SK-N-SH treated with all-trans-retinoic acid at 6 μM for 48 hours (cell line): ENCODE results near the gene KIF1C.

Experiments
- ARNTL ChIP-seq: fragments of 450-650 bp; formaldehyde crosslinking; IDR thresholded peaks from 2 replicates; pipeline ENCODE4 v1.5.0; 2020; ENCODE audit warnings: low read depth, mild to moderate bottlenecking, moderate library complexity, borderline replicate concordance
- ESRRG ChIP-seq: fragments of 250-450 bp; sonication (Bioruptor Pico); IDR thresholded peaks from 2 replicates; pipeline ENCODE4 v1.6.1; 2021; ENCODE audit warnings: mild to moderate bottlenecking
- OSR1 ChIP-seq: fragments of 250-450 bp; sonication (Bioruptor Pico); IDR thresholded peaks from 2 replicates; pipeline ENCODE4 v1.8.0; 2022; ENCODE audit warnings: moderate library complexity, mild to moderate bottlenecking, inconsistent platforms
- POU6F1 ChIP-seq: fragments of 250-450 bp; sonication (Bioruptor Pico); IDR thresholded peaks from 2 replicates; pipeline ENCODE4 v1.8.0; 2021; ENCODE audit warnings: low read depth, mild to moderate bottlenecking, moderate library complexity, borderline replicate concordance
- PPARA ChIP-seq: fragments of 250-450 bp; sonication (Bioruptor Pico); IDR thresholded peaks from 2 replicates; pipeline ENCODE4 v1.5.0; 2020; ENCODE audit warnings: mild to moderate bottlenecking, borderline replicate concordance
- SNAI2 ChIP-seq: fragments of 250-450 bp; sonication (Bioruptor Pico); IDR thresholded peaks from 2 replicates; pipeline ENCODE4 v1.5.0; 2020; ENCODE audit warnings: mild to moderate bottlenecking, moderate library complexity
- ZNF8 ChIP-seq: fragments of 450-650 bp; formaldehyde crosslinking; IDR thresholded peaks from 2 replicates; pipeline ENCODE4 v1.5.0; 2020; ENCODE audit warnings: mild to moderate bottlenecking, moderate library complexity

GRCh38 chr17:5020502-5021023 is 22.8 kb downstream of the KIF1C start:
- TF ChIP-seq ZNF8 (CRISPR knock-in tag): no peak
- TF ChIP-seq OSR1 (CRISPR knock-in tag): no peak
- TF ChIP-seq SNAI2 (CRISPR knock-in tag): no peak
- no peak for TF ChIP-seq POU6F1 (CRISPR knock-in tag)
- no peak for TF ChIP-seq PPARA
- no peak for TF ChIP-seq ARNTL (CRISPR knock-in tag)
- TF ChIP-seq ESRRG: no peak
